Muscle of arm (tissue), 12 donors: ENCODE measurements around the gene MALL. TPM values are rescaled to one million over a fixed set of nuclear protein-coding genes. Genes with fewer than 3 reads are reported as not detected.
A peak's percentile ranks its signal among the peaks of the same experiment; 100 is the strongest.
"Not testable (repeated sequence)": the region's sequence is repeated elsewhere in the genome, so short reads cannot be mapped to it uniquely, and the experiment has no call there.

Experiments
- DNase-seq: peaks from one replicate; pipeline ENCODE4 v3.0.0-alpha.2; 2013
- polyA plus RNA-seq, 12 donors: library from polyadenylated mRNA; unstranded; fragments of 120-200 nt; gene quantifications; one replicate each; pipeline ENCODE4 v1.2.1, GENCODE V29; 2013; ENCODE audit not compliant: insufficient read length in 12 of 12

MALL gene
- polyA plus RNA-seq, 12 donors: 7.9 to 15.8 (median 10.1) TPM; not detected in 1

- DNase-seq: peak; percentile 47
Observed at GRCh38 chr2:110054521-110055407, 60.9 kb downstream of the MALL start.

DNA sequence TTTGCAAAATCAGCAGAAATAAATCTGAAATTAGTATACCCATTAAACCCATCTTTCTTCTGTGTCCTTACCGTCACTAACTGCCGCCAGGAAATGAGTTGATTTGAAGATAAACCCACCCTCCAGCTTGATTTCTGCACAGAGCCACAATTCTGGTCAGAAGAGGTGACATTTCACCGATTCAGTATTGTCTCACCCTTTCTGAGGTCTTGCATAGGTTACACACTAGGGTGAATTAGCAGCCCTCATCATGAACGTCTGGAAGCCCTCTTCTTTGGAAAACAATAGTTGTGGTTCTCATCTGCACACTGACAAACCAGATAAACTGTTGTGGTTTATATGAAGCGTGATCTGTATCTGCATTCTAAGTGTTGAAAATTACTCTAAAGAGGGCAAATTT, 61.9 kb downstream of the MALL start:
- DNase-seq: not testable (repeated sequence)

DNA sequence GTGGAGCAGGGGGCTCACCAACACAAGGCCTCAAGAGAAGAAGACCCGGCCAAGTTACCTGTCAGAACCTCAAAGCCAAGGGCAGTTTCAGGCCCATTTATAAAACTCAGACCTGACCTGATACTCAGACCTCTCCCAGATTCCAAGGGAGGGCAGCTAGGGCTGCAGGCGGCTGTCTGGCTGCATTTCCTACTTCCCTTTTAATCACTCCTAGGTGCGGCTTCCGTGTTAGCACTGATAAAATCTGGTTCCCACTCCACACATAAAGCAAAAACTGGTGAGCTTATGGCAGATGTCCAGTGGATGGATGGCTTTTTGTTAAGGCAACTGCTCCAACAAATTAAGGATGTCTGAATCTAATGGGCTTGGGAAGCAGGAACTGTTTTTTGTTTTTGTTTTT, 63.5 kb downstream of the MALL start:
- not testable (repeated sequence) for DNase-seq

DNA sequence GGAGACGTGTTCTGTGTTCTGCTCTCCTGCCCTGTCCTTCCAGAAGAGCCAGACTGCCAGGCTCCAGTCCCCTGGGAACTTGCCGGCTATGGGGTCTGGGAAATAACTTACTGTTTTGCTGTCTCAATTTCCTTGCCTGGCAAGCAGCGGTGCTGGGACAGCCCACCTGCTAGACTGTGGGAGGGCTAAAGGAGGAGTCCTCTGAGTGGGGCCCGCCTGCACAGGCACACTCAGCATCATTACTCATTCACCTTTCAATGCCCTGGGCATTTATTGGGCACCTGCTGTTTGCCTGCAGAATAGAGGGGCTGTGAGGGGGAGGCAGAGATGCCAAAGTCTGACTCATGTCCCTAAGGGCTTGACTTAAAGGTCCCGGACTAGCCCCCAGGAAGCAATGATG, 65.4 kb downstream of the MALL start:
- DNase-seq: not testable (repeated sequence)

GRCh38 chr2:110049769-110050168, 65.9 kb downstream of the MALL start:
- not testable (repeated sequence) for DNase-seq

GRCh38 chr2:110048255-110049197, 67.1 kb downstream of the MALL start:
- DNase-seq: not testable (repeated sequence)

- DNase-seq: not testable (repeated sequence)
Observed at GRCh38 chr2:110047225-110047624, 68.4 kb downstream of the MALL start.

GRCh38 chr2:110041941-110042660, 73.5 kb downstream of the MALL start:
- not testable (repeated sequence) for DNase-seq

- DNase-seq: not testable (repeated sequence)
Observed at GRCh38 chr2:110037336-110037735, 78.3 kb downstream of the MALL start.

- not testable (repeated sequence) for DNase-seq
Observed at GRCh38 chr2:110035384-110035783, 80.2 kb downstream of the MALL start.

GRCh38 chr2:110034935-110035334, 80.7 kb downstream of the MALL start:
- DNase-seq: not testable (repeated sequence)

Other genes starting within 250 kb of the MALL start
- gene LIMS3, start 217.1 kb downstream of the MALL start, polyA plus RNA-seq: 1 to 10 TPM in 10 of 12 donors, not detected in 2; 1.7 to 8.6 (median 4.8) TPM
- gene NPHP1, start 89.2 kb upstream of the MALL start, polyA plus RNA-seq: 10 to 100 TPM in 2 of 12 donors, 1 to 10 TPM in 9, not detected in 1; 3.8 to 18.0 (median 7.1) TPM
- gene MTLN, start 96.7 kb upstream of the MALL start, polyA plus RNA-seq: 10 to 100 TPM in 11 of 12 donors, not detected in 1; 23.8 to 76.8 (median 36.2) TPM